HepG2 (cell line): ENCODE results near the gene CLDN9. TPM values are rescaled to one million over a fixed set of nuclear protein-coding genes. Genes with fewer than 3 reads are reported as not detected.

ENCODE experiments used
- ATAC-seq: fragments of 200-7000 bp; cut with Tn5 transposase; 3 replicates; pipeline ENCODE4 v1.9.1; 2020; ENCODE audit warnings: mild to moderate bottlenecking, moderate library complexity
- Bru-seq: library from RNA; stranded (reverse); fragments of 400-500 nt; gene quantifications from one replicate; lab custom pipeline; 2021; lab: Mats Ljungman, UMichigan
- BruChase-seq, 2 experiments: library from RNA; stranded (reverse); fragments of 400-500 nt; gene quantifications; one replicate each; lab custom pipeline; 2021; lab: Mats Ljungman, UMichigan
- BruUV-seq: library from RNA; stranded (reverse); fragments of 400-500 nt; replicated peaks from 2 replicates; lab custom pipeline; 2021; lab: Mats Ljungman, UMichigan
- CTCF ChIA-PET: fragments of 300-600 bp; formaldehyde crosslinking; extraction: SDS; loops from one replicate; lab custom pipeline; 2021; ENCODE audit warnings: low total read pairs, inconsistent platforms, low intra/inter-chr PET ratio; lab: Yijun Ruan, JAX
- POLR2A ChIA-PET: fragments of 350-600 bp; sonication (Branson Sonifier 250); formaldehyde crosslinking; loops from one replicate; lab custom pipeline; 2020; ENCODE audit warnings: antibody characterized with exemption, inconsistent platforms; lab: Yijun Ruan, JAX
- DNase-seq: peaks from one replicate; pipeline ENCODE4 v3.0.0-alpha.2; 2015; ENCODE audit warnings: low spot score
- FAIRE-seq: peaks from 3 replicates; lab custom pipeline; 2011; peaks lifted over from hg19 to GRCh38; lab: Jason Lieb, UNC
- H2AFZ ChIP-seq: one replicate; pipeline ENCODE4 v1.6.1; 2011; ENCODE audit warnings: low read length, inconsistent platforms
- H3K27ac ChIP-seq: fragments of 300-600 bp; 3 replicates; pipeline ENCODE4 v1.8.0; 2011; ENCODE audit warnings: mixed run types, mild to moderate bottlenecking, mixed read lengths, low read length, inconsistent platforms; ENCODE audit not compliant: insufficient read depth; ENCODE audit errors: extremely low read length
- H3K27me3 ChIP-seq, 2 experiments: fragments of 200-600 bp in 1 of 2; 2 replicates in 1 of 2; 3 replicates in 1 of 2; pipeline versions ENCODE4 v1.6.0 to v1.8.0; 2011; ENCODE audit warnings: low read length in 2 of 2, mild to moderate bottlenecking in 2 of 2, moderate library complexity in 2 of 2, inconsistent platforms in 1 of 2; ENCODE audit not compliant: insufficient read depth in 2 of 2, control insufficient read depth in 1 of 2
- H3K36me3 ChIP-seq, 2 experiments: fragments of 200-600 bp in 1 of 2; replicated peaks in 1 of 2; 2 replicates in 1 of 2; 3 replicates in 1 of 2; pipeline versions ENCODE4 v1.5.1 to v1.8.0; 2011; ENCODE audit warnings: low read length in 2 of 2, inconsistent platforms in 1 of 2; ENCODE audit not compliant: insufficient read depth in 2 of 2, control insufficient read depth in 1 of 2
- H3K4me1 ChIP-seq: 2 replicates; pipeline ENCODE4 v1.5.1; 2012; ENCODE audit warnings: low read length, inconsistent platforms; ENCODE audit not compliant: insufficient read depth
- H3K4me2 ChIP-seq: 2 replicates; pipeline ENCODE4 v1.6.0; 2011; ENCODE audit warnings: low read depth, low read length, inconsistent platforms
- H3K4me3 ChIP-seq, 3 experiments: fragments of 200-600 bp in 1 of 3; sonication (generic), shearing (Covaris generic) in 1 of 3; replicated peaks in 1 of 3; 2 replicates each; pipeline ENCODE4 v1.5.1; 2011 to 2016; ENCODE audit warnings: low read length in 3 of 3, inconsistent platforms in 2 of 3, low read depth in 2 of 3, mild to moderate bottlenecking in 2 of 3, control low read depth in 1 of 3, mixed read lengths in 1 of 3; ENCODE audit not compliant: insufficient read depth in 1 of 3
- H3K79me2 ChIP-seq: one replicate; pipeline ENCODE4 v1.6.1; 2011; ENCODE audit warnings: low read length, inconsistent platforms; ENCODE audit not compliant: insufficient read depth
- H3K9ac ChIP-seq: 2 replicates; pipeline ENCODE4 v1.6.0; 2011; ENCODE audit warnings: mild to moderate bottlenecking, low read depth, low read length, inconsistent platforms; ENCODE audit not compliant: insufficient read depth
- H3K9me3 ChIP-seq: 2 replicates; pipeline ENCODE4 v1.5.1; 2012; ENCODE audit warnings: mild to moderate bottlenecking, low read length
- H4K20me1 ChIP-seq: 2 replicates; pipeline ENCODE4 v1.6.0; 2011; ENCODE audit warnings: inconsistent platforms, mild to moderate bottlenecking, low read length, moderate library complexity; ENCODE audit not compliant: insufficient read depth
- ATF7-NPFF ChIP-seq: sonication (generic); formaldehyde crosslinking; IDR thresholded peaks from 2 replicates; pipeline ENCODE4 v1.8.1; 2023; ENCODE audit warnings: mild to moderate bottlenecking, low read depth, missing genetic modification reagents, moderate library complexity
- HIC2 ChIP-seq: sonication (generic); formaldehyde crosslinking; IDR thresholded peaks from 2 replicates; pipeline ENCODE4 v1.9.0; 2022; ENCODE audit warnings: low read depth, missing genetic modification reagents
- HNRNPL ChIP-seq: fragments of 200-400 bp; formaldehyde crosslinking; IDR thresholded peaks from 2 replicates; pipeline ENCODE4 v1.6.1; 2017; ENCODE audit warnings: mild to moderate bottlenecking, low read depth, low read length
- NFKB2 ChIP-seq: sonication (generic); formaldehyde crosslinking; IDR thresholded peaks from 2 replicates; pipeline ENCODE4 v1.4.0; 2020; ENCODE audit warnings: missing genetic modification reagents, borderline replicate concordance
- NONO ChIP-seq, 2 experiments: fragments of 450-650 bp in 1 of 2; sonication (generic) in 1 of 2; formaldehyde crosslinking in 1 of 2; IDR thresholded peaks in 1 of 2; conservative IDR thresholded peaks in 1 of 2; 2 replicates each; pipeline versions ENCODE4 v1.6.1 to v1.8.0; 2017 to 2022; ENCODE audit warnings: mild to moderate bottlenecking in 1 of 2, missing genetic modification reagents in 1 of 2, moderate library complexity in 1 of 2
- RORA ChIP-seq: sonication (generic); formaldehyde crosslinking; IDR thresholded peaks from 2 replicates; pipeline ENCODE4 v1.5.0; 2020; ENCODE audit warnings: mild to moderate bottlenecking, missing genetic modification reagents, moderate library complexity
- ZFX ChIP-seq: sonication (generic); formaldehyde crosslinking; IDR thresholded peaks from 2 replicates; pipeline ENCODE4 v1.4.0; 2020; ENCODE audit warnings: mild to moderate bottlenecking, low read depth, missing genetic modification reagents, moderate library complexity
- ZHX1 ChIP-seq: sonication (generic); formaldehyde crosslinking; IDR thresholded peaks from 2 replicates; pipeline ENCODE4 v1.8.1; 2022; ENCODE audit warnings: low read depth, mild to moderate bottlenecking, missing genetic modification reagents
- ZNF776 ChIP-seq: sonication (generic); formaldehyde crosslinking; IDR thresholded peaks from 2 replicates; pipeline ENCODE4 v1.4.0; 2020; ENCODE audit warnings: mild to moderate bottlenecking, missing genetic modification reagents
- WGBS: methylation state at CpG from one replicate; pipeline ENCODE4 v1.1.6; 2017; ENCODE audit warnings: low lambda C conversion rate; 5-methylcytosine and 5-hydroxymethylcytosine counted together
- in situ Hi-C: cut with HindIII; loops from 2 replicates; pipeline ENCODE4 v1.10.0; 2017; ENCODE audit warnings: low pct_unique_long_range_greater_than_20kb; ENCODE audit not compliant: extremely low pct_ligation_motif_present
- intact Hi-C: fragments of 100-400 bp; cut with micrococcal nuclease; formaldehyde crosslinking; loops from one replicate; pipeline ENCODE4 v1.10.0; 2022; ENCODE audit not compliant: unreplicated experiment
- long read RNA-seq, 2 experiments: library from RNA in 1 of 2; library from polyadenylated mRNA in 1 of 2; stranded (forward) in 1 of 2; unstranded in 1 of 2; transcript quantifications; one replicate each; pipeline ENCODE4 v2.0.0, GENCODE V29; 2019 to 2022
- polyA minus RNA-seq, 3 experiments: library from RNA; depleted of rRNA, polyadenylated mRNA; stranded (reverse); fragments of >200 nt; gene quantifications; 2 replicates each; pipeline ENCODE4 v1.2.3, GENCODE V29; 2011; ENCODE audit warnings: low replicate concordance in 1 of 3
- polyA plus RNA-seq, 8 experiments: library from polyadenylated mRNA; depleted of rRNA in 3 of 8; stranded (reverse) in 7 of 8; unstranded in 1 of 8; fragments of >200 nt; fragmentation: Illumina TruSeq in 4 of 8; extraction: Trizol in 4 of 8; gene quantifications; 2 replicates each; pipeline versions ENCODE4 v1.2.1 to v1.2.3, GENCODE V29; 2011 to 2016; ENCODE audit warnings: low read depth in 4 of 8, missing spikeins in 1 of 8, mixed read lengths in 1 of 8; ENCODE audit not compliant: insufficient read depth in 1 of 8
- total RNA-seq, 5 experiments: library from RNA; depleted of rRNA; stranded (reverse); fragments of >200 nt; fragmentation: Illumina TruSeq; extraction: Trizol; gene quantifications; 2 replicates each; pipeline ENCODE4 v1.2.3, GENCODE V29; 2016; ENCODE audit warnings: low read depth in 1 of 5
- TF ChIP-seq, protein P1 (sequence below): sonication (generic); formaldehyde crosslinking; IDR thresholded peaks from 2 replicates; pipeline ENCODE4 v1.4.0; 2020; ENCODE audit warnings: mild to moderate bottlenecking, missing genetic modification reagents, borderline replicate concordance

CLDN9 gene
- total RNA-seq (2016; rRNA removed; fragmentation: Illumina TruSeq; extraction: Trizol): 0.08 and 0.15 TPM in 2 replicates
- not detected in 2 replicates for total RNA-seq (2016; cell fraction: cytosol; rRNA removed; fragmentation: Illumina TruSeq; extraction: Trizol; ENCODE audit: low read depth)
- 0.09 and 0.11 TPM in 2 replicates for total RNA-seq (2016; cell fraction: insoluble cytoplasmic fraction; rRNA removed; fragmentation: Illumina TruSeq; extraction: Trizol)
- 0.09 and 0.14 TPM in 2 replicates for total RNA-seq (2016; cell fraction: membrane; rRNA removed; fragmentation: Illumina TruSeq; extraction: Trizol)
- not detected in 2 replicates for total RNA-seq (2016; cell fraction: nucleus; rRNA removed; fragmentation: Illumina TruSeq; extraction: Trizol)
- 0.26 and 0.48 TPM in 2 replicates for polyA plus RNA-seq (2011; rRNA removed)
- 0.26 and 0.52 TPM in 2 replicates for polyA plus RNA-seq (2011; cell fraction: cytosol; rRNA removed)
- 2.1 and 2.4 TPM in 2 replicates for polyA plus RNA-seq (2011; cell fraction: nucleus; rRNA removed)
- 0.32 and 0.53 TPM in 2 replicates for polyA plus RNA-seq (2012)
- 0.08 and 0.20 TPM in 2 replicates for polyA plus RNA-seq (2016; cell fraction: cytosol; fragmentation: Illumina TruSeq; extraction: Trizol; ENCODE audit: low read depth)
- polyA plus RNA-seq (2016; cell fraction: insoluble cytoplasmic fraction; fragmentation: Illumina TruSeq; extraction: Trizol; ENCODE audit: low read depth): 0.15 and 0.17 TPM in 2 replicates
- polyA plus RNA-seq (2016; cell fraction: membrane; fragmentation: Illumina TruSeq; extraction: Trizol; ENCODE audit: low read depth): 0.15 TPM in 1 of 2 replicates, not detected in the other
- polyA plus RNA-seq (2016; cell fraction: nucleus; fragmentation: Illumina TruSeq; extraction: Trizol; ENCODE audit: insufficient read depth, low read depth): 1.1 and 1.3 TPM in 2 replicates
- 0.26 and 1.1 TPM in 2 replicates for polyA minus RNA-seq (2011; rRNA and poly(A)+ RNA removed; ENCODE audit: low replicate concordance)
- 0.44 and 0.79 TPM in 2 replicates for polyA minus RNA-seq (2011; cell fraction: cytosol; rRNA and poly(A)+ RNA removed)
- polyA minus RNA-seq (2011; cell fraction: nucleus; rRNA and poly(A)+ RNA removed): 0.77 and 0.99 TPM in 2 replicates
- percentile 35 among the genes with signal in this experiment for Bru-seq, nascent RNA
- percentile 65 among the genes with signal in this experiment for BruChase-seq, experiment 1, labeled RNA remaining after a 6-hour chase
- BruChase-seq, experiment 2, labeled RNA remaining after a 2-hour chase: percentile 59 among the genes with signal in this experiment
- long read RNA-seq, experiment 1, partial matches to known transcripts: 0 of 2 reads
- long read RNA-seq, experiment 1, other reads (novel, unspliced or antisense): 0 of 2 reads
- long read RNA-seq, experiment 2, partial matches to known transcripts: 0 of 1 reads
- long read RNA-seq, experiment 2, other reads (novel, unspliced or antisense): 0 of 1 reads

DNA sequence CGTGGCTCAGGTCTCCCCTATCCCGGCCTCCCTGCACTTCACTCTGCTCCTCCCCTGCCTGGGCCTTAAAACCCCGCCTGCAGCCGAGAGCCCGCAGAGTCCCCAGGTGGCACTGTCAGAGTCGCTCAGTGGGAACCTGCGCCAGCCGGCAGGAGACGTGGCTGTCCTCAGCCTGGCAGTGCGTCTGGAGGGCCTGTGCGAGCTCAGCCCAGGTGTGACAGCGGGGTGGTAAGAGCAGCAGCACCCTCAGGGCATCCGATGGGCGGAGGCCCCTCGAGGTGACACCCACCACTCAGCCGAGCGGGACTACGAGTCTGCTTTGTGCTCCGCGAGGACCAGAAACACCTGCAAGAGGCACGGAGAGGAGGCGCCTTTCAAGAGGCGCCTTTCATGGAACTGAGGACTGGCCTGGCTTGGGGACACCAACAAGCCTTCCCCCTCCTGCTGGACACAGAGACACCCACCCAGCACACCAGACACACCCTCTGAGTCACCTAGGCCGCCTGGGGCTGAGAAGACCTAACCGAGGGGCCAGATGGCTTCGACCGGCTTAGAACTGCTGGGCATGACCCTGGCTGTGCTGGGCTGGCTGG lies at the start of gene CLDN9:
CLDN9 (plus strand) TSS at position 96 of the 593 bp plus-strand sequence; CDS start at position 536, 440 bp downstream.
- no peaks in the 10 kb centered on the region for H4K20me1 ChIP-seq
- peak within 1 kb of the TSS; percentile 16 to 40 (median 29); a peak in 3 of 6 replicates for H3K4me3 ChIP-seq
- intact Hi-C loops: no loop called here
- H3K9me3 ChIP-seq: no peaks in the 10 kb centered on the region
- H3K9ac ChIP-seq: no peak within 1 kb of the TSS
- H3K4me2 ChIP-seq: peak within 1 kb of the TSS; percentile 55
- H3K4me1 ChIP-seq: peaks cover 98% of the 10 kb centered on the region
- WGBS: 12% methylated on average over 11 of the region's 27 CpGs
- no peaks in the 10 kb centered on the region for H3K36me3 ChIP-seq
- peaks cover 7 to 22% of the 10 kb centered on the region in 2 experiments; a peak in 4 of 5 replicates for H3K27me3 ChIP-seq
- no peaks in the 10 kb centered on the region for H3K79me2 ChIP-seq
- ATAC-seq (peak; percentile 52), FAIRE-seq (no peak), DNase-seq (no peak)
- H3K27ac ChIP-seq: no peak within 1 kb of the TSS
- in situ Hi-C loops: no loop called here
- CTCF ChIA-PET: no interaction called here
- BruUV-seq: no TSS peak
- H2AFZ ChIP-seq: no peak within 1 kb of the TSS
- POLR2A ChIA-PET: interaction anchor here (0.8 to 14.2 kb wide), 2 partner anchors 9 to 10 kb away, joined by 3 to 750 read pairs; partner anchors contain the start of genes CLDN6, HCFC1R1, THOC6 and TNFRSF12A
- no peak for TF ChIP-seq NONO (IDR thresholded peaks at IDR 0.05)
- TF ChIP-seq NONO (CRISPR knock-in tag; conservative IDR thresholded peaks at IDR 0.05): 0 out of 2 replicates have a peak, but pooled peaks have one; percentile 51
- TF ChIP-seq NFKB2 (CRISPR knock-in tag): peak; percentile 3; the same call in 1 of the 2 replicates
- TF ChIP-seq ZNF776 (CRISPR knock-in tag): 0 out of 2 replicates have a peak, but pooled peaks have one; percentile 21
- TF ChIP-seq ZFX (CRISPR knock-in tag): peak; percentile 26; the same call in 1 of the 2 replicates
- 0 out of 2 replicates have a peak, but pooled peaks have one; percentile 34 for TF ChIP-seq ATF7-NPFF (CRISPR knock-in tag)
- TF ChIP-seq, protein P1, sequence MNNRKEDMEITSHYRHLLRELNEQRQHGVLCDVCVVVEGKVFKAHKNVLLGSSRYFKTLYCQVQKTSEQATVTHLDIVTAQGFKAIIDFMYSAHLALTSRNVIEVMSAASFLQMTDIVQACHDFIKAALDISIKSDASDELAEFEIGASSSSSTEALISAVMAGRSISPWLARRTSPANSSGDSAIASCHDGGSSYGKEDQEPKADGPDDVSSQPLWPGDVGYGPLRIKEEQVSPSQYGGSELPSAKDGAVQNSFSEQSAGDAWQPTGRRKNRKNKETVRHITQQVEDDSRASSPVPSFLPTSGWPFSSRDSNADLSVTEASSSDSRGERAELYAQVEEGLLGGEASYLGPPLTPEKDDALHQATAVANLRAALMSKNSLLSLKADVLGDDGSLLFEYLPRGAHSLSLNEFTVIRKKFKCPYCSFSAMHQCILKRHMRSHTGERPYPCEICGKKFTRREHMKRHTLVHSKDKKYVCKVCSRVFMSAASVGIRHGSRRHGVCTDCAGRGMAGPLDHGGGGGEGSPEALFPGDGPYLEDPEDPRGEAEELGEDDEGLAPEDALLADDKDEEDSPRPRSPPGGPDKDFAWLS (CRISPR knock-in tag): no peak
- TF ChIP-seq HNRNPL: 0 out of 2 replicates have a peak, but pooled peaks have one; percentile 41
- no peak for TF ChIP-seq ZHX1
- no peak for TF ChIP-seq RORA (CRISPR knock-in tag)
- peak; percentile 54 for TF ChIP-seq HIC2 (CRISPR knock-in tag)
